Measurements from ENCODE around the gene BAIAP3. TPM values are rescaled to one million over a fixed set of nuclear protein-coding genes. Genes with fewer than 3 reads are reported as not detected.

BAIAP3 gene
- total RNA-seq, 1 experiment from 2014 or later = 44.7 TPM

- POLR2A ChIA-PET = interaction anchor here (1.0 kb wide), 1 partner anchor 23 kb away, joined by 3 read pairs; no protein-coding TSS in a partner anchor
- H3K79me2 ChIP-seq (ENCODE audit: insufficient read depth, low read length) = no peaks in the 10 kb centered on the region
- DNase-seq (ENCODE audit: low read depth, low spot score) (peak; percentile 33), ATAC-seq (peak; percentile 44)
- H3K9ac ChIP-seq (ENCODE audit: low read length) = peak overlapping the region; percentile 2; the same call in 1 of the 2 replicates
- intact Hi-C loops (cut with micrococcal nuclease) = no loop called here
- H3K4me1 ChIP-seq (ENCODE audit: control insufficient read depth in 1 of 2, insufficient read depth in 2 of 2, low read length in 2 of 2) = peaks cover 15 to 30% of the 10 kb centered on the region in 2 experiments; a peak in 3 of 4 replicates
- H3K27me3 ChIP-seq (ENCODE audit: insufficient read depth, low read length) = no peaks in the 10 kb centered on the region
- no peaks in the 10 kb centered on the region; a peak in 1 of 4 replicates for H3K9me3 ChIP-seq (ENCODE audit: control insufficient read depth in 1 of 2, insufficient read depth in 1 of 2, low read depth in 1 of 2, low read length in 2 of 2)
- RAD21 ChIA-PET (ENCODE audit: low non-redundant PET in 1 of 2, low total read pairs in 2 of 2, uncharacterized antibody in 2 of 2, unreplicated experiment in 2 of 2) = no interaction called here
- no peaks in the 10 kb centered on the region for H4K20me1 ChIP-seq (ENCODE audit: insufficient read depth)
- no peak overlapping the region for H2AFZ ChIP-seq (ENCODE audit: low read depth, low read length, poor library complexity, severe bottlenecking)
- TF ChIP-seq ELF1 (IDR thresholded peaks at IDR 0.05; ENCODE audit: borderline replicate concordance, low read depth) (no peak), CEBPB (IDR thresholded peaks at IDR 0.05; ENCODE audit: low read depth) (no peak), CBX3 (IDR thresholded peaks at IDR 0.05; ENCODE audit: low read depth) (no peak), RAD21 (IDR thresholded peaks at IDR 0.05; ENCODE audit: low read depth) (no peak), POLR2AphosphoS5 (IDR thresholded peaks at IDR 0.05; ENCODE audit: low read depth, low read length) (no peak), EZH2 (IDR thresholded peaks at IDR 0.05) (no peak), ATF3 (IDR thresholded peaks at IDR 0.05) (no peak), POLR2A (IDR thresholded peaks at IDR 0.05; ENCODE audit: borderline replicate concordance, extremely low read depth, insufficient read depth, insufficient read length) (no peak), TCF7L2 (IDR thresholded peaks at IDR 0.05; ENCODE audit: borderline replicate concordance, extremely low read depth, insufficient read depth, insufficient read length) (no peak), SRF (IDR thresholded peaks at IDR 0.05; ENCODE audit: low read depth) (no peak), SIN3A (IDR thresholded peaks at IDR 0.05; ENCODE audit: low read depth) (no peak), EGR1 (IDR thresholded peaks at IDR 0.05; ENCODE audit: low read depth) (no peak), FOSL1 (IDR thresholded peaks at IDR 0.05; ENCODE audit: low read depth) (no peak), REST (IDR thresholded peaks at IDR 0.05; ENCODE audit: low read depth) (no peak), EZH2phosphoT487 (IDR thresholded peaks at IDR 0.05; ENCODE audit: borderline replicate concordance) (no peak), ZBTB33 (IDR thresholded peaks at IDR 0.05; ENCODE audit: extremely low read depth, insufficient replicate concordance, low read length) (no peak), SP1 (IDR thresholded peaks at IDR 0.05; ENCODE audit: low read depth) (no peak)
- peak overlapping the region; percentile 44; the same call in 1 of the 2 replicates for H3K27ac ChIP-seq (ENCODE audit: low read depth, low read length)
- H3K4me3 ChIP-seq (replicated peaks in 1 of 2; ENCODE audit: low read depth in 1 of 2, low read length in 2 of 2) = no peak overlapping the region; a peak in 1 of 4 replicates
- CTCF ChIA-PET = interaction anchor here (0.6 to 1.1 kb wide), 3 partner anchors 16 to 48 kb away, joined by 3 to 4 read pairs (median 3); no protein-coding TSS in a partner anchor
- BruUV-seq (replicated peaks) = no TSS peak
- H3K4me2 ChIP-seq (ENCODE audit: low read length) = peak overlapping the region; percentile 55
- H3K9me2 ChIP-seq (ENCODE audit: insufficient read depth) = no peaks in the 10 kb centered on the region
- no peaks in the 10 kb centered on the region for H3K36me3 ChIP-seq (ENCODE audit: control insufficient read depth in 1 of 2, insufficient read depth in 2 of 2, low read length in 2 of 2)
These were observed 1.5 kb upstream of the BAIAP3 start for GRCh38 chr16:1331712-1332617.
